WTC11 (cell line): ENCODE measurements around the gene CLEC4E. TPM values are rescaled to one million over a fixed set of nuclear protein-coding genes. Genes with fewer than 3 reads are reported as not detected.

ENCODE experiments used
- JAZF1 ChIP-seq: fragments of 250-450 bp; sonication (Bioruptor Pico); IDR thresholded peaks from 2 replicates; pipeline ENCODE4 v1.9.0; 2021; ENCODE audit warnings: moderate library complexity, mild to moderate bottlenecking, inconsistent platforms
- PRRX2 ChIP-seq: fragments of 250-450 bp; sonication (Bioruptor Pico); IDR thresholded peaks from 2 replicates; pipeline ENCODE4 v1.8.0; 2021; ENCODE audit warnings: mild to moderate bottlenecking
- TP53 ChIP-seq: sonication (generic); formaldehyde crosslinking; IDR thresholded peaks from 2 replicates; pipeline ENCODE4 v1.8.1; 2023; ENCODE audit warnings: mild to moderate bottlenecking, missing genetic modification reagents
- total RNA-seq: library from RNA; stranded (reverse); gene quantifications from 3 replicates; pipeline ENCODE4 v1.2.3, GENCODE V29; 2021
- TF ChIP-seq, protein P1 (sequence below): sonication (generic); formaldehyde crosslinking; IDR thresholded peaks from 2 replicates; pipeline ENCODE4 v1.8.0; 2023; ENCODE audit warnings: missing genetic modification reagents, mild to moderate bottlenecking, borderline replicate concordance
- TF ChIP-seq, protein P2 (sequence below): sonication (generic); formaldehyde crosslinking; conservative IDR thresholded peaks from 2 replicates; pipeline ENCODE4 v1.8.1; 2022; ENCODE audit warnings: mild to moderate bottlenecking, missing genetic modification reagents
- TF ChIP-seq, protein P3 (sequence below): sonication (generic); formaldehyde crosslinking; IDR thresholded peaks from 2 replicates; pipeline ENCODE4 v1.8.1; 2023; ENCODE audit warnings: mild to moderate bottlenecking, missing genetic modification reagents, moderate library complexity

Gene CLEC4E
- total RNA-seq, 1 experiment from 2014 or later: not detected

DNA sequence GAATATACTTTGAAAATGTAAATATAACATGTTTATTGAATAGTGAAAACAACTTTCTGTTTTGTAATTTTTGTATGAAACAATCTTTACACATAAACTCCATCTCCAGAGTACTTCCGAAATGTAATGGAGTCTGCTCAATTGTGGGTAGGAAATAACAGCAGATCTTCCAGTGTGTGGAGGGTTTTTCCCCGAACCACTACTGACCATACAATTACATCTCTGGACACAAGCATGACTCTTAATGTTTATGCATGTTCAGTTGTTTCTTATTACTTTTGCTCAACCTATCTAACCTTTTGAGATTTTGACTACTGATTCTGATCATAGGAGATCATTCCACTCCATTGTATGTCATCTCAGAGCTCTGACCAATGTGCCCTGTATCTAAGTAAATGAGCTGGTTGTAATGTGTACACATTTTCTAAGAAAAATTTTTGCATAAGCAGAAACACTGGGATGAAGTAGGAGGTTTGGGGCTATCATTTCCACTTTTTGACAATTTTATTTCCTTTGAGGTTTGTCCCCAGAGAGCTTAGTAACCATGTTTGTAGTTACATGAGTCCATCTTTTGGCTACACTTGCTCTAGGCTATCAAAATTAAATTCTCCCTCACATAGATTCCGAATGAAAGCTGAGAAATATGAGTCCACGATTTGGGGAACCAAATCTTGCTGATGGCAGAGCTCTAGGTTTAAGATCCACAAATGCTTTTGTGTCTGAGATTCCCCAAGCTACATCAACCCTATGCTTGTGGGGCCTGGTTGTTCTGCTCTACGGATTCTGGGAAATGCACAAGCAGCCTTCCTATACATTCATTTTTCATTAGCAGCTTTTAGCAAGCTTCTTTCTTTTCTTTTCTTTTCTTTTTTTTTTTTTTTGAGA is 48.8 kb downstream of the CLEC4E start (continued):
- TF ChIP-seq, protein P1, sequence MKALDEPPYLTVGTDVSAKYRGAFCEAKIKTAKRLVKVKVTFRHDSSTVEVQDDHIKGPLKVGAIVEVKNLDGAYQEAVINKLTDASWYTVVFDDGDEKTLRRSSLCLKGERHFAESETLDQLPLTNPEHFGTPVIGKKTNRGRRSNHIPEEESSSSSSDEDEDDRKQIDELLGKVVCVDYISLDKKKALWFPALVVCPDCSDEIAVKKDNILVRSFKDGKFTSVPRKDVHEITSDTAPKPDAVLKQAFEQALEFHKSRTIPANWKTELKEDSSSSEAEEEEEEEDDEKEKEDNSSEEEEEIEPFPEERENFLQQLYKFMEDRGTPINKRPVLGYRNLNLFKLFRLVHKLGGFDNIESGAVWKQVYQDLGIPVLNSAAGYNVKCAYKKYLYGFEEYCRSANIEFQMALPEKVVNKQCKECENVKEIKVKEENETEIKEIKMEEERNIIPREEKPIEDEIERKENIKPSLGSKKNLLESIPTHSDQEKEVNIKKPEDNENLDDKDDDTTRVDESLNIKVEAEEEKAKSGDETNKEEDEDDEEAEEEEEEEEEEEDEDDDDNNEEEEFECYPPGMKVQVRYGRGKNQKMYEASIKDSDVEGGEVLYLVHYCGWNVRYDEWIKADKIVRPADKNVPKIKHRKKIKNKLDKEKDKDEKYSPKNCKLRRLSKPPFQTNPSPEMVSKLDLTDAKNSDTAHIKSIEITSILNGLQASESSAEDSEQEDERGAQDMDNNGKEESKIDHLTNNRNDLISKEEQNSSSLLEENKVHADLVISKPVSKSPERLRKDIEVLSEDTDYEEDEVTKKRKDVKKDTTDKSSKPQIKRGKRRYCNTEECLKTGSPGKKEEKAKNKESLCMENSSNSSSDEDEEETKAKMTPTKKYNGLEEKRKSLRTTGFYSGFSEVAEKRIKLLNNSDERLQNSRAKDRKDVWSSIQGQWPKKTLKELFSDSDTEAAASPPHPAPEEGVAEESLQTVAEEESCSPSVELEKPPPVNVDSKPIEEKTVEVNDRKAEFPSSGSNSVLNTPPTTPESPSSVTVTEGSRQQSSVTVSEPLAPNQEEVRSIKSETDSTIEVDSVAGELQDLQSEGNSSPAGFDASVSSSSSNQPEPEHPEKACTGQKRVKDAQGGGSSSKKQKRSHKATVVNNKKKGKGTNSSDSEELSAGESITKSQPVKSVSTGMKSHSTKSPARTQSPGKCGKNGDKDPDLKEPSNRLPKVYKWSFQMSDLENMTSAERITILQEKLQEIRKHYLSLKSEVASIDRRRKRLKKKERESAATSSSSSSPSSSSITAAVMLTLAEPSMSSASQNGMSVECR (CRISPR knock-in tag): no peak
- TF ChIP-seq, protein P2, sequence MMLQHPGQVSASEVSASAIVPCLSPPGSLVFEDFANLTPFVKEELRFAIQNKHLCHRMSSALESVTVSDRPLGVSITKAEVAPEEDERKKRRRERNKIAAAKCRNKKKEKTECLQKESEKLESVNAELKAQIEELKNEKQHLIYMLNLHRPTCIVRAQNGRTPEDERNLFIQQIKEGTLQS (CRISPR knock-in tag): no peak
- TF ChIP-seq, protein P3, sequence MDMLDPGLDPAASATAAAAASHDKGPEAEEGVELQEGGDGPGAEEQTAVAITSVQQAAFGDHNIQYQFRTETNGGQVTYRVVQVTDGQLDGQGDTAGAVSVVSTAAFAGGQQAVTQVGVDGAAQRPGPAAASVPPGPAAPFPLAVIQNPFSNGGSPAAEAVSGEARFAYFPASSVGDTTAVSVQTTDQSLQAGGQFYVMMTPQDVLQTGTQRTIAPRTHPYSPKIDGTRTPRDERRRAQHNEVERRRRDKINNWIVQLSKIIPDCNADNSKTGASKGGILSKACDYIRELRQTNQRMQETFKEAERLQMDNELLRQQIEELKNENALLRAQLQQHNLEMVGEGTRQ (CRISPR knock-in tag): no peak
- no peak for TF ChIP-seq JAZF1 (CRISPR knock-in tag)
- TF ChIP-seq TP53: no peak
- no peak for TF ChIP-seq PRRX2

Other genes starting within 250 kb of the CLEC4E start
- gene CLEC6A, start 84.9 kb downstream of the CLEC4E start, total RNA-seq: 0.11 to 0.20 TPM in 2 of 3 replicates, not detected in the other
- 0.09 to 0.16 TPM in 2 of 3 replicates, not detected in the other for gene CLEC4D, start 27.4 kb downstream of the CLEC4E start, total RNA-seq
- gene AICDA, start 72.0 kb upstream of the CLEC4E start, total RNA-seq: 0.13 TPM in 1 of 3 replicates, not detected in the others
- gene MFAP5, start 121.9 kb upstream of the CLEC4E start, total RNA-seq: 0.69 to 0.96 TPM in 2 of 3 replicates, not detected in the other
- gene RIMKLB, start 157.1 kb upstream of the CLEC4E start, total RNA-seq: 106 to 109 TPM (median 107 TPM) in 3 replicates